GM21447 (cell line): Measurements from ENCODE around the gene LRRC9.
"Not testable (repeated sequence)": the region's sequence is repeated elsewhere in the genome, so short reads cannot be mapped to it uniquely, and the experiment has no call there.

Experiments
- ATAC-seq: cut with Tn5 transposase; IDR thresholded peaks from one replicate; pipeline ENCODE4 v1.9.1; 2021; ENCODE audit not compliant: unreplicated experiment

Gene LRRC9

DNA sequence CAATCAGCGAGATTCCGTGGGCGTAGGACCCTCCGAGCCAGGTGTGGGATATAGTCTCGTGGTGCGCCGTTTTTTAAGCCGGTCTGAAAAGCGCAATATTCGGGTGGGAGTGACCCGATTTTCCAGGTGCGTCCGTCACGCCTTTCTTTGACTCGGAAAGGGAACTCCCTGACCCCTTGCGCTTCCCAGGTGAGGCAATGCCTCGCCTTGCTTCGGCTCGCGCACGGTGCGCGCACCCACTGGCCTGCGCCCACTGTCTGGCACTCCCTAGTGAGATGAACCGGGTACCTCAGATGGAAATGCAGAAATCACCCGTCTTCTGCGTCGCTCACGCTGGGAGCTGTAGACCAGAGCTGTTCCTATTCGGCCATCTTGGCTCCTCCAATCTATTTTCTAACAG, 32.2 kb downstream of the LRRC9 start:
- ATAC-seq = not testable (repeated sequence)

GRCh38 chr14:59957890-59958289, 37.9 kb downstream of the LRRC9 start:
- not testable (repeated sequence) for ATAC-seq

DNA sequence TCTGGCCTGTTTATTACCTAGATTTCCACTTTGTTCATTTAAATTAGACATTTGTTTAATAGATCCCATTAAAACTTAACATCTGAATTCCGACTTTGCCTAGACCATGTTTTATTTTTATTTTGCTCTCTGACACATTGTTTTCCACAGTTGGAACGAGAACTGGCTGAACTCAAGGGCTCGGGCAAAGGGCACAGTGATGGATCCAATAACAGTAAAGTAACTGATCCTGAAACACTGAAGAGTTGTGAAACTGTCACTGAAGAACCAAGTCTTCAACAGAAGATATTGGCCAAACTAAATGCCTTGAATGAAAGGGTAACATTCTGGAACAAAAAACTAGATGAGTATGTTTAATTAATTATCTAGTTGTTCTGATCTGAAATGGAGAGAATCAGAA, 39.7 kb downstream of the LRRC9 start:
- ATAC-seq = no peak

GRCh38 chr14:59961518-59962062, 41.6 kb downstream of the LRRC9 start:
- ATAC-seq = peak; percentile 44

GRCh38 chr14:59964251-59965007, 44.5 kb downstream of the LRRC9 start:
- ATAC-seq = peak; percentile 22

- ATAC-seq = no peak
Observed at GRCh38 chr14:59969319-59969718, 49.4 kb downstream of the LRRC9 start.

DNA sequence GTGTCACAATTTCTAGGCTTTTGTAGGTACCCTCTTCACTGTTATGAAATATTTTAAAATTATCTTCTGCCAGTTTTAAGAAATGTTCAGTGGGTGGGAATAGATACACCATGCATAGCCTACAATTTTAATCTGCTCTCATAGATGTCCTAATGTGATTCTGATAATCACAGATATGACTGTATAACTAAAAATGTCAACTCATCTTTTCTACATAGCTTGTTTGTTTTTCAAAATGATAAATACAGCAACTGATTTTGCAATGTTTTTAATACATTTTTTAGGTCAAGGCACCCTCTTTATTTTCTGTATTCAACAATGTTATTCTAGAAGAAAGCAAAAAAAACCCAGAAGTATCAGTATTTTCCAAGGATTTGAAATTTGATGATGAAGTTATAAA, 61.6 kb downstream of the LRRC9 start:
- ATAC-seq = no peak

DNA sequence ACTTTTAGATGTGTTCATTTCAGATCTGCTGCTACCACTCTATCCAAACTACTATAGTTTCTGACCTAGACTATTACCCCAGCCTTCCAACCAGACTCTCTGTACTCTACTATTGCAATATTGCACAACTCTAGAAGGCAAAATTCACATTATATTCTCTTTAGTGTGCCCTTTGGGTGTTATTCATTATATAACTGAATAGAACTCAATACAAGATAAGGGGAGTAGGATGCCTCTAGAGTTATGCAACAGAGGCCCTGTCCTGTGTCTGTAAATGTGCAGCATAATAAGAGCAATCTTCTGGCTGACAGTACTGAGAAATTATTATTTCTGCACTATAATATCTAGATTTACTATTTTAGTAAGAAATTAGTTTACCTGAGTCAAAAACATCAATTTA, 63.1 kb downstream of the LRRC9 start:
- no peak for ATAC-seq

- ATAC-seq = no peak
Observed at GRCh38 chr14:59986556-59987059, 66.7 kb downstream of the LRRC9 start.

GRCh38 chr14:59997449-59997848, 77.5 kb downstream of the LRRC9 start:
- ATAC-seq = no peak

DNA sequence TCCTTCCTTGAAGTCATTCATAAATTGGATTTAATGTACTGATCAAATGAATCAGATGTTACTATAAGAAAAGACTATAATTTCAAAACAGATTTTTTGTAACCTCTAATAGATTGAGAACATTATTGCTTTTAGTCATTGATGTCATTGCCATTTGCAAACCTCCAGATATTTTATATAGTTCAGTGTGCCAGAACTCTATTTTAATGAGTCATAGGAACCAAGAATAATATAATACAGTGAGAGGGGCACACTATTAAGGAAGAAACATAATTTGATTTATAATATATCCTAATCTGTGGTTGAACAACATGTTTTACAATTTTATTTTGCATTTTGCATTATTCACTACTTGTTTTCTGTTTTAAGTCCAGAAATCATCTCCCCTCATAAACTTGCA, 78.0 kb downstream of the LRRC9 start:
- no peak for ATAC-seq

DNA sequence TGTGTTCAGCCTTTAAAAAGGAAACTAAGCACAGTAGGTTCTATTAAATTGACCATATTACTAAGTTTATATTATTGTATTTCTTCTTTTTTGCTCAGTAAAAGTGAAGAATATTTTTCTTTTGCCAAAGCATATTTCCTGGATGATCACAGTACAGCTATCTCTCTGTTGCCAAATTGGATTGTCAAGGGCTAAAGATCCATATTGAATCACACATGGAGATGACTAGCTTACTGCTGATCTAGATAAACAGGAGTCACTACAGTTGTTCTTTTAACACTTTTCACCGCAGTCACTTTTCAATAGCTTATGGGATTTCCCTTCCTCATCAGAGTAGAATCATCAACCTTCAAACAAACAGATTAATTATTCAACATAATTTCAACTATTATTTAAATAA, 78.6 kb downstream of the LRRC9 start:
- no peak for ATAC-seq

DNA sequence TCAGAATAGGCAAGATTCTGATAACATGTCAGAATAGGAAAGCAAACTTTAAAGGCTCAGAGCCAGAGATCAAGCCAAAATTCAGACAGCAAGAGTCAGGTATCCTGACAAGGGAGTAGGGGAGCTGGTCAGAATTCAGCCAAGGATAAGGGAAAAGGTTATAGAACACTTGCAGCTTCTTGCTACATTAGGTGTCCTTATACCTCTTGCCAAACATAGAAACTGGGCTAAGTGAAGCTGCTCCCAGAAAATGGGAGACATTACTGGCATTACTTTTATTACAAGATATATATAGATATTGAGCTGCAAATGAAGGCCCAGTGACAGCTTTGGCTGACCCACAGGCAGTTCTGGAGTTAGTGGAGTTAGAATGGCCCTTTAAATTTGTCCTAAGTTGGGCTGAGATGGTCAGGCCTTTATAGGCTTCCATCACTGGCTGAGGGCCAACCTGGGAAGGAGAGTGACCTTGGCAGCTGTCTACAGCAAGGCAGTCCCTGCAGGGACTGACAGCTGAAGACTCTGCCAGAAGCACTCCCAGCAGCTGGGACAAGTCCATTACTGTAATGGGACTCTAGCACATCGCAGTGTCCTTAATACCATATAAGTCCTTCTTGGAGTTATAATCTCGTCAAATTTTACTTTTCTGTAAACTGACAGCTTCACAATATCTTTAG, 83.0 kb downstream of the LRRC9 start:
- ATAC-seq = no peak

- ATAC-seq = no peak
Observed at GRCh38 chr14:60003991-60004390, 84.0 kb downstream of the LRRC9 start.

DNA sequence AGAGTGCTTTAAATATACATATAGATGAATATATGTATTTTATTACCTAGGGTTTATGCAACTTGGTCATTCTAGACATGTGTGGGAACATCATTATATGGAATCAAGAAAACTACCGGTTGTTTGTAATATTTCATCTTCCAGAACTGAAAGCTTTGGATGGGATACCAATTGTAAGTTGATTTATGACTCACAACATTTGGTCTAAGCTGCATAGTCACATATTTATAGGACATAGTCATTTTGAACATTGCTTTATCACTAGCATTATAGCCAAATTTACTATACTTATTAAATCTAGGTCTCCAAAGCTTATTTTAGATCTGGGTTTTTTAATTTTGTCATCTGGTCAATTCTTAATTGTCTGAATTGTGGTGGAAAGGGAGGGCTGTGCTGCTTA, 88.1 kb downstream of the LRRC9 start:
- ATAC-seq = no peak

DNA sequence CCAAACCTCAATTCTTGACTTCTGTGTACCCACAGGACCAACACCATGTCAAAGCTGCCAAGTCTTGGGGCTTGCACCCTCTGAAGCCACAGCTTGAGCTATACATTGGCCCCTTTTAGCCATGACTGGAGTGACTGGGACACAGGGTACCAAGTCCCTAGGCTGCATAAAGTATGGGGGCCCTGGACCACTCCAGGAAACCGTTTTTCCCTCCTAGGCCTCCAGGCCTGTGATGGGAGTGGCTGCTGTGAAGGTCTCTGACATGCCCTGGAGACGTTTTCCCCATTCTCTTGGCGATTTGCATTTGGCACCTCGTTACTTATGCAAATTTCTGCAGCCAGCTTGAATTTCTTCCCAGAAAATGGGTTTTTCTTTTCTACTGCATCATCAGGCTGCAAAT, 90.3 kb downstream of the LRRC9 start:
- ATAC-seq = not testable (repeated sequence)

DNA sequence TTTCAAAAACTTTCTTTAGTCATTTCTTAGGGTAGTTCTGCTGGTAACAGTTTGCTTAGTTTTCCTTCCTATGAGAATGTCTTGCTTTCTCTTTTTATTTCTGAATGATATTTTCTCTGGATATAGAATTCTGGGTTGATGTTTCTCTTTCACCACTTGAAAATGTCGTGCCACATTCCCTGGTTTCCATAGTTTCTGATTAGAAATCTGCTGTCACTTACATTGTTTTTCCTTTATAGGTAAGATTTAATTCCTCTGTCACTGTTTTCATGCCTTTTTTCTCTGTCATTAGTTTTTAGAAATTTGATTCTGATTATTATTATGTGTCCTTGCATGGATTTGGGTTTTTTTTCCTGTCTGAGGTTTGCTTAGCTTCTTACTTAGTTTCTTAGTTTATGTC, 94.5 kb downstream of the LRRC9 start:
- ATAC-seq = no peak

DNA sequence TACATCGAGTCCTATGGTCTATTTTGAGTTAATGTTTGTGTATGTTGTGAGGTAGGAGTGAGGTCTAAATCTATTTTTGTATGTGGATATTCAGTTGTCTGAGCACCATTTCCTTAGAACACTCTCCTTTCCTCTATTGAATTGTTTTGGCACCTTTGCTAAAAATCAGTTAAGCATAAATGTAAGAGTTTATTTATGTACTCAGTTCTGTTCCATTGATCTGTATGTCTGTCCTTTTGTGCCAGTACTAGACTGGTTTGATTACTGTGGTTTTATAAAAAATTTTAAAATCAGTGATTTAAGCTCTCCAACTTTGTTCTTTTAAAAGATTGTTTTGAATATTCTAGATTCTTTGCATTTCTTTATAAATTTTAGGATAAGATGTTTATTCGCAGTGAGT, 101.7 kb downstream of the LRRC9 start:
- ATAC-seq = no peak

DNA sequence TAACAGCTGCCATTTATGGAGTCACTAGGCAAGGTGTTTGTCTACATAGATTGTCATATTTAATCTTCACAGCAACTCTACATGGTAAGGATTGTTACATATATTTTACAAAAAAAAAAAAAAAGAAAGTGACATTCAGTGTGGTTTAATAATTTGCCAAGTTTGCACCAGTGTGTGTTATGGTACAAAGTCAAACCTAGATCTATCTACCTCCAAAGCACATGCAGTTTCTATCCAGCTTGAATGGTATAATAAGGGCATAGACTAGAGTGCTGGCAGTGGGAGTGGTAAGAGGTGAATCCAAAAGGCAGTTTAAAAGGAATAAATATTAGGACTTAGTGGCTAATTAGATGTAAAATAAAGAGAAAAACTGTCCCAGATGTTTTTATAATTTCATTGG, 105.6 kb downstream of the LRRC9 start:
- ATAC-seq = no peak

GRCh38 chr14:60035177-60035576, 115.2 kb downstream of the LRRC9 start:
- no peak for ATAC-seq

GRCh38 chr14:60047976-60048375, 128.0 kb downstream of the LRRC9 start:
- ATAC-seq = not testable (repeated sequence)

GRCh38 chr14:60051721-60052221, 131.8 kb downstream of the LRRC9 start:
- no peak for ATAC-seq
